HepG2 (cell line): ENCODE measurements around the gene KLHL18. TPM values are rescaled to one million over a fixed set of nuclear protein-coding genes. Genes with fewer than 3 reads are reported as not detected.

Experiments
- MXI1 ChIP-seq: IDR thresholded peaks from 3 replicates; pipeline ENCODE4 v1.6.1; 2012; ENCODE audit warnings: low read depth, low read length, inconsistent platforms, borderline replicate concordance
- MYC ChIP-seq: sonication (generic); formaldehyde crosslinking; IDR thresholded peaks from 2 replicates; pipeline ENCODE4 v1.9.0; 2021; ENCODE audit warnings: missing genetic modification reagents, borderline replicate concordance
- RARA ChIP-seq: IDR thresholded peaks from 2 replicates; pipeline ENCODE4 v1.6.1; 2016; ENCODE audit warnings: missing genetic modification reagents, missing compliant biosample characterization
- REPIN1 ChIP-seq: sonication (generic); formaldehyde crosslinking; IDR thresholded peaks from 2 replicates; pipeline ENCODE4 v1.8.0; 2022; ENCODE audit warnings: missing genetic modification reagents, low read depth, mild to moderate bottlenecking, borderline replicate concordance
- THAP11 ChIP-seq: IDR thresholded peaks from 2 replicates; pipeline ENCODE4 v1.6.1; 2016; ENCODE audit warnings: missing biosample characterization, missing genetic modification reagents
- ZNF589 ChIP-seq: sonication (generic); formaldehyde crosslinking; conservative IDR thresholded peaks from 2 replicates; pipeline ENCODE4 v1.8.0; 2022; ENCODE audit warnings: mild to moderate bottlenecking, moderate library complexity, missing genetic modification reagents
- ZNF703 ChIP-seq: sonication (generic); formaldehyde crosslinking; IDR thresholded peaks from 2 replicates; pipeline ENCODE4 v1.5.1; 2020; ENCODE audit warnings: missing genetic modification reagents, mild to moderate bottlenecking, moderate library complexity, borderline replicate concordance
- polyA plus RNA-seq, 8 experiments: library from polyadenylated mRNA; depleted of rRNA in 3 of 8; stranded (reverse) in 7 of 8; unstranded in 1 of 8; fragments of >200 nt; fragmentation: Illumina TruSeq in 4 of 8; extraction: Trizol in 4 of 8; gene quantifications; 2 replicates each; pipeline versions ENCODE4 v1.2.1 to v1.2.3, GENCODE V29; 2011 to 2016; ENCODE audit warnings: low read depth in 4 of 8, missing spikeins in 1 of 8, mixed read lengths in 1 of 8; ENCODE audit not compliant: insufficient read depth in 1 of 8
- total RNA-seq, 5 experiments: library from RNA; depleted of rRNA; stranded (reverse); fragments of >200 nt; fragmentation: Illumina TruSeq; extraction: Trizol; gene quantifications; 2 replicates each; pipeline ENCODE4 v1.2.3, GENCODE V29; 2016; ENCODE audit warnings: low read depth in 1 of 5
- TF ChIP-seq, protein P1 (sequence below): sonication (generic); formaldehyde crosslinking; conservative IDR thresholded peaks from 2 replicates; pipeline ENCODE4 v1.4.0; 2020; ENCODE audit warnings: mild to moderate bottlenecking, missing genetic modification reagents, moderate library complexity
- TF ChIP-seq, protein P2 (sequence below): sonication (generic); formaldehyde crosslinking; IDR thresholded peaks from 2 replicates; pipeline ENCODE4 v1.4.0; 2020; ENCODE audit warnings: missing genetic modification reagents, mild to moderate bottlenecking, borderline replicate concordance
- TF ChIP-seq, protein P3 (sequence below): sonication (generic); formaldehyde crosslinking; IDR thresholded peaks from 2 replicates; pipeline ENCODE4 v1.8.0; 2022; ENCODE audit warnings: missing genetic modification reagents, mild to moderate bottlenecking, borderline replicate concordance
- TF ChIP-seq, protein P4 (sequence below): IDR thresholded peaks from 2 replicates; pipeline ENCODE4 v1.6.1; 2016; ENCODE audit warnings: low read depth

Gene KLHL18
- total and polyA plus RNA-seq, 2 of the 13 experiments (the other 11 are each of a cell fraction or from before 2014, with no cell fraction given): 17.5 to 18.8 TPM

DNA sequence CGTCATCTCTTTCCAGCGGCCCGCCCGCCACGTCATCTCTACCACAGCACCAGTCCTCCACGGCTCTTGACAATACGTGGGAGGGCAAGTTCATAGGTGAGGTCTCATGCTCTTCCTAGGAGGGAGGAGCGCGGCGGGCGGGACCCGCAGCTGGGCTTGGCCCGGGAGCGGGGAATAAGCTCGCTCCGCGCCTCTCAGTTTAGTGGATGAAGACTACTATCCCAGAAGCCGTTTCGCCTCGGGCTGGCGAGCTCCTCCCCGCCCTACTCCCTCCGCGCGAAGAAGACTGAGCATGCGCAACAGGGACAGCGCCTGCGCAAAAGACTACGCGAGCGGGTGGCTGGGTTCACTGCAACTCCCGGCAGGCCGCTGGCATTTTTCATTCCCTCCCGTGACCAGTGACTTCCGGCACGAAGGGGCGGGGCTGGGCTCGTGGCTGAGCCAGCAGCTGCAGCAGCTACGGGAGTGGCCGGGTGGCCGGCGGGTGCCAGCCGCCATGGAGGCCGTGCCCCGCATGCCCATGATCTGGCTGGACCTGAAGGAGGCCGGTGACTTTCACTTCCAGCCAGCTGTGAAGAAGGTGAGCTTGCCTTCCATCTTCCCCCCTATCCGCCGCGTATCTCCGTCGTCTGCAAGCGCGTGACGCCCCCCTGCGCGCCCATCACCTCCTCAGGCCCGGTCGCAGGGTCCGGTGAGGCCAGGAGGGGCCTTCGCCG, 98.0 kb downstream of the KLHL18 start, which contains the start of gene PTPN23 (continued):
- TF ChIP-seq, protein P1, sequence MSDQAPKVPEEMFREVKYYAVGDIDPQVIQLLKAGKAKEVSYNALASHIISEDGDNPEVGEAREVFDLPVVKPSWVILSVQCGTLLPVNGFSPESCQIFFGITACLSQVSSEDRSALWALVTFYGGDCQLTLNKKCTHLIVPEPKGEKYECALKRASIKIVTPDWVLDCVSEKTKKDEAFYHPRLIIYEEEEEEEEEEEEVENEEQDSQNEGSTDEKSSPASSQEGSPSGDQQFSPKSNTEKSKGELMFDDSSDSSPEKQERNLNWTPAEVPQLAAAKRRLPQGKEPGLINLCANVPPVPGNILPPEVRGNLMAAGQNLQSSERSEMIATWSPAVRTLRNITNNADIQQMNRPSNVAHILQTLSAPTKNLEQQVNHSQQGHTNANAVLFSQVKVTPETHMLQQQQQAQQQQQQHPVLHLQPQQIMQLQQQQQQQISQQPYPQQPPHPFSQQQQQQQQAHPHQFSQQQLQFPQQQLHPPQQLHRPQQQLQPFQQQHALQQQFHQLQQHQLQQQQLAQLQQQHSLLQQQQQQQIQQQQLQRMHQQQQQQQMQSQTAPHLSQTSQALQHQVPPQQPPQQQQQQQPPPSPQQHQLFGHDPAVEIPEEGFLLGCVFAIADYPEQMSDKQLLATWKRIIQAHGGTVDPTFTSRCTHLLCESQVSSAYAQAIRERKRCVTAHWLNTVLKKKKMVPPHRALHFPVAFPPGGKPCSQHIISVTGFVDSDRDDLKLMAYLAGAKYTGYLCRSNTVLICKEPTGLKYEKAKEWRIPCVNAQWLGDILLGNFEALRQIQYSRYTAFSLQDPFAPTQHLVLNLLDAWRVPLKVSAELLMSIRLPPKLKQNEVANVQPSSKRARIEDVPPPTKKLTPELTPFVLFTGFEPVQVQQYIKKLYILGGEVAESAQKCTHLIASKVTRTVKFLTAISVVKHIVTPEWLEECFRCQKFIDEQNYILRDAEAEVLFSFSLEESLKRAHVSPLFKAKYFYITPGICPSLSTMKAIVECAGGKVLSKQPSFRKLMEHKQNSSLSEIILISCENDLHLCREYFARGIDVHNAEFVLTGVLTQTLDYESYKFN (CRISPR knock-in tag): peak; percentile 4; the same call in 1 of the 2 replicates
- TF ChIP-seq ZNF703 (CRISPR knock-in tag) (peak; percentile 16), RARA (peak; percentile 48), MYC (CRISPR knock-in tag) (peak; percentile 89), MXI1 (peak; percentile 91; the same call in 1 of the 3 replicates), ZNF589 (CRISPR knock-in tag) (0 out of 2 replicates have a peak, but pooled peaks have one; percentile 0), THAP11 (CRISPR knock-in tag) (peak; percentile 96), REPIN1 (CRISPR knock-in tag) (peak; percentile 17)
- TF ChIP-seq, protein P2, sequence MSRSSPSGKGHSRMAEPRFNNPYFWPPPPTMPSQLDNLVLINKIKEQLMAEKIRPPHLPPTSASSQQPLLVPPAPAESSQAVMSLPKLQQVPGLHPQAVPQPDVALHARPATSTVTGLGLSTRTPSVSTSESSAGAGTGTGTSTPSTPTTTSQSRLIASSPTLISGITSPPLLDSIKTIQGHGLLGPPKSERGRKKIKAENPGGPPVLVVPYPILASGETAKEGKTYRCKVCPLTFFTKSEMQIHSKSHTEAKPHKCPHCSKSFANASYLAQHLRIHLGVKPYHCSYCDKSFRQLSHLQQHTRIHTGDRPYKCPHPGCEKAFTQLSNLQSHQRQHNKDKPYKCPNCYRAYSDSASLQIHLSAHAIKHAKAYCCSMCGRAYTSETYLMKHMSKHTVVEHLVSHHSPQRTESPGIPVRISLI: peak; percentile 44
- TF ChIP-seq, protein P3, sequence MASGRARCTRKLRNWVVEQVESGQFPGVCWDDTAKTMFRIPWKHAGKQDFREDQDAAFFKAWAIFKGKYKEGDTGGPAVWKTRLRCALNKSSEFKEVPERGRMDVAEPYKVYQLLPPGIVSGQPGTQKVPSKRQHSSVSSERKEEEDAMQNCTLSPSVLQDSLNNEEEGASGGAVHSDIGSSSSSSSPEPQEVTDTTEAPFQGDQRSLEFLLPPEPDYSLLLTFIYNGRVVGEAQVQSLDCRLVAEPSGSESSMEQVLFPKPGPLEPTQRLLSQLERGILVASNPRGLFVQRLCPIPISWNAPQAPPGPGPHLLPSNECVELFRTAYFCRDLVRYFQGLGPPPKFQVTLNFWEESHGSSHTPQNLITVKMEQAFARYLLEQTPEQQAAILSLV: peak; percentile 87
- TF ChIP-seq, protein P4, sequence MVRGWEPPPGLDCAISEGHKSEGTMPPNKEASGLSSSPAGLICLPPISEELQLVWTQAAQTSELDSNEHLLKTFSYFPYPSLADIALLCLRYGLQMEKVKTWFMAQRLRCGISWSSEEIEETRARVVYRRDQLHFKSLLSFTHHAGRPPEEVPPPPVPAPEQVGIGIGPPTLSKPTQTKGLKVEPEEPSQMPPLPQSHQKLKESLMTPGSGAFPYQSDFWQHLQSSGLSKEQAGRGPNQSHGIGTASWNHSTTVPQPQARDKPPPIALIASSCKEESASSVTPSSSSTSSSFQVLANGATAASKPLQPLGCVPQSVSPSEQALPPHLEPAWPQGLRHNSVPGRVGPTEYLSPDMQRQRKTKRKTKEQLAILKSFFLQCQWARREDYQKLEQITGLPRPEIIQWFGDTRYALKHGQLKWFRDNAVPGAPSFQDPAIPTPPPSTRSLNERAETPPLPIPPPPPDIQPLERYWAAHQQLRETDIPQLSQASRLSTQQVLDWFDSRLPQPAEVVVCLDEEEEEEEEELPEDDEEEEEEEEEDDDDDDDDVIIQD (CRISPR knock-in tag): peak; percentile 52; the same call in 1 of the 2 replicates
